HG02642 (cell line): ENCODE results near the gene BLID.

Experiments used
- ATAC-seq: cut with Tn5 transposase; IDR thresholded peaks from one replicate; pipeline ENCODE4 v1.9.1; 2021; ENCODE audit warnings: mild to moderate bottlenecking; ENCODE audit not compliant: unreplicated experiment, poor library complexity

The BLID gene

GRCh38 chr11:122141725-122142124, 25.7 kb upstream of the BLID start:
- no peak for ATAC-seq

GRCh38 chr11:122140500-122140899, 24.5 kb upstream of the BLID start:
- no peak for ATAC-seq

GRCh38 chr11:122139595-122139866, 23.5 kb upstream of the BLID start:
- ATAC-seq = no peak

GRCh38 chr11:122138744-122139594, 23.0 kb upstream of the BLID start:
- ATAC-seq = no peak

GRCh38 chr11:122137078-122137793, 21.2 kb upstream of the BLID start:
- ATAC-seq = no peak

GRCh38 chr11:122131126-122131525, 15.1 kb upstream of the BLID start:
- no peak for ATAC-seq

GRCh38 chr11:122128146-122128545, 12.1 kb upstream of the BLID start:
- ATAC-seq = no peak

- no peak for ATAC-seq
These were observed 11.0 kb upstream of the BLID start for GRCh38 chr11:122127020-122127419.

GRCh38 chr11:122126024-122126688, 10.1 kb upstream of the BLID start:
- no peak for ATAC-seq

- no peak for ATAC-seq
These were observed 7.4 kb upstream of the BLID start for GRCh38 chr11:122123263-122123929.

GRCh38 chr11:122122179-122122578, 6.2 kb upstream of the BLID start:
- ATAC-seq = no peak

GRCh38 chr11:122120096-122120495, 4.1 kb upstream of the BLID start:
- ATAC-seq = no peak

GRCh38 chr11:122116591-122116990, 576 bp upstream of the BLID start:
- no peak for ATAC-seq

- no peak for ATAC-seq
These were observed 1.0 kb downstream of the BLID start for GRCh38 chr11:122114976-122115375.

- ATAC-seq = no peak
These were observed 1.9 kb downstream of the BLID start for GRCh38 chr11:122113836-122114825.

GRCh38 chr11:122112470-122113365, 3.3 kb downstream of the BLID start:
- no peak for ATAC-seq

GRCh38 chr11:122109932-122110331, 6.1 kb downstream of the BLID start:
- ATAC-seq = no peak

GRCh38 chr11:122108828-122109227, 7.2 kb downstream of the BLID start:
- ATAC-seq = no peak
